ENCODE data around the gene ETHE1.

The ETHE1 gene

DNA sequence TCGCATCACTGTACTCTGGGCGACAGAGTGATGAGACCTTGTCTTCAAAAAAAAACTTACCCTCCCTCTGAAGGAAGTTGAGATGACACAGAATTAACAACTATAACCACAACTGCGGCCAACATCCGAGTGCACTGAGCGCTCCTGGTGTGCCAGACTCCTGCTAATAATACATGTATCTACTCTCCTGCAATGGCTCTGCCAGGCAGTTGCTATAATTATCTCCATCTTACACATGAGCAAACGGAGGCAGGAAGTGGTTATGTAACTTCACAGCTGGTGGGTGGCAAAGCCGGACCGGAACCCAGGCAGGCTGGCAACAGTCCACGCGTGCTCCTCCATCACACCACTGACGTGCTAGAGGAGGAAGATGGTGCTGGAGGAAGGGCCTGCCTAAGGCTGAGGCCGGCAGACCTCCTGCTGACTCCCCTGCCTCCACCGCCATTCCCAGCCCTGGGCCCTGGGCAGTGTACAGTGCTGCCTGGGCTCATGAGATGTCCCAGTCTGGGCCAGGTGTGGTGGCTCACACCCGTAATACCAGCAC, 35.8 kb upstream of the ETHE1 start:
- H4K20me1 ChIP-seq (ENCODE audit: insufficient read depth, low read length) = peaks cover 23% of the 10 kb centered on the region
- peaks cover 37% of the 10 kb centered on the region for H3K79me2 ChIP-seq (ENCODE audit: insufficient read depth, low read length)
- TF ChIP-seq EZH2 (IDR thresholded peaks at IDR 0.05; ENCODE audit: borderline replicate concordance, low read depth, low read length, severe bottlenecking) = no peak
- TF ChIP-seq, protein P1, sequence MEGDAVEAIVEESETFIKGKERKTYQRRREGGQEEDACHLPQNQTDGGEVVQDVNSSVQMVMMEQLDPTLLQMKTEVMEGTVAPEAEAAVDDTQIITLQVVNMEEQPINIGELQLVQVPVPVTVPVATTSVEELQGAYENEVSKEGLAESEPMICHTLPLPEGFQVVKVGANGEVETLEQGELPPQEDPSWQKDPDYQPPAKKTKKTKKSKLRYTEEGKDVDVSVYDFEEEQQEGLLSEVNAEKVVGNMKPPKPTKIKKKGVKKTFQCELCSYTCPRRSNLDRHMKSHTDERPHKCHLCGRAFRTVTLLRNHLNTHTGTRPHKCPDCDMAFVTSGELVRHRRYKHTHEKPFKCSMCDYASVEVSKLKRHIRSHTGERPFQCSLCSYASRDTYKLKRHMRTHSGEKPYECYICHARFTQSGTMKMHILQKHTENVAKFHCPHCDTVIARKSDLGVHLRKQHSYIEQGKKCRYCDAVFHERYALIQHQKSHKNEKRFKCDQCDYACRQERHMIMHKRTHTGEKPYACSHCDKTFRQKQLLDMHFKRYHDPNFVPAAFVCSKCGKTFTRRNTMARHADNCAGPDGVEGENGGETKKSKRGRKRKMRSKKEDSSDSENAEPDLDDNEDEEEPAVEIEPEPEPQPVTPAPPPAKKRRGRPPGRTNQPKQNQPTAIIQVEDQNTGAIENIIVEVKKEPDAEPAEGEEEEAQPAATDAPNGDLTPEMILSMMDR (IDR thresholded peaks at IDR 0.05; ENCODE audit: borderline replicate concordance, extremely low read depth, low read length, poor library complexity, severe bottlenecking) = no peak
- peaks cover 28% of the 10 kb centered on the region for H3K4me1 ChIP-seq (ENCODE audit: insufficient read depth, low read length)
- no peak overlapping the region for H2AFZ ChIP-seq (ENCODE audit: low read depth, low read length)
- H3K36me3 ChIP-seq (ENCODE audit: insufficient read depth, low read length) = peaks cover 32% of the 10 kb centered on the region
- H3K27me3 ChIP-seq (ENCODE audit: insufficient read depth, low read length, poor library complexity) = no peaks in the 10 kb centered on the region
- peak overlapping the region; percentile 51 for H3K4me2 ChIP-seq (ENCODE audit: insufficient read depth, low read length)
- DNase-seq (peak; percentile 88), ATAC-seq (ENCODE audit: insufficient read depth, low read depth) (peak; percentile 98)
- H3K4me3 ChIP-seq (ENCODE audit: low read depth in 1 of 2, low read length in 2 of 2) = no peak overlapping the region
- peak overlapping the region; percentile 81 for H3K27ac ChIP-seq (ENCODE audit: low read length)
- no peaks in the 10 kb centered on the region for H3K9me3 ChIP-seq (ENCODE audit: insufficient read depth, low read length, severe bottlenecking)
- H3K9ac ChIP-seq (ENCODE audit: low read depth, low read length) = peak overlapping the region; percentile 34

DNA sequence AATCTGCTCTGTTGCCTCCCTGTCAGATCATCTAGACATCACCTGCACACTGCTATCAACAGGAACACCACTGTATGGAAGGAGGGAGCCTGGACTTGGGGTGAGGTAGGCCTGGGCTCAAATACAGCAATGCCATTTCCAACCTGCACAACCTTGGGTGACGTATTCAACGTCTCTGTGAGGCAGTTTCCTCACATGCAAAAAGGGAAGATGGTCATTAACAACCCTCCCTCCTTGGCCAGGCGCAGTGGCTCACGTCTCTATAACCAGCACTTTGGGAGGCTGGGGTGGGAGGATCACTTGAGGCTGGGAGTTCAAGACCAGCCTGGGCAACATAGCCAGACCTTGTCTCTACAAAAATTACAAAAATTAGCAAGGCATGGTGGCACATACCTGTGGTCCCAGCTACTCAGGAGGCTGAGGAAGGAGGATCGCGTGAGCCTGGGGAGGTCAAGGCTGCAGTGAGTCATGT, 35.3 kb upstream of the ETHE1 start:
- H3K9me3 ChIP-seq (ENCODE audit: insufficient read depth, low read length, severe bottlenecking) = no peaks in the 10 kb centered on the region
- H3K4me1 ChIP-seq (ENCODE audit: insufficient read depth, low read length) = peaks cover 28% of the 10 kb centered on the region
- H4K20me1 ChIP-seq (ENCODE audit: insufficient read depth, low read length) = peaks cover 23% of the 10 kb centered on the region
- TF ChIP-seq, protein P1 (IDR thresholded peaks at IDR 0.05; ENCODE audit: borderline replicate concordance, extremely low read depth, low read length, poor library complexity, severe bottlenecking) = no peak
- no peak for TF ChIP-seq EZH2 (IDR thresholded peaks at IDR 0.05; ENCODE audit: borderline replicate concordance, low read depth, low read length, severe bottlenecking)
- peak overlapping the region; percentile 51 for H3K4me2 ChIP-seq (ENCODE audit: insufficient read depth, low read length)
- H3K79me2 ChIP-seq (ENCODE audit: insufficient read depth, low read length) = peaks cover 33% of the 10 kb centered on the region
- peak overlapping the region; percentile 34 for H3K9ac ChIP-seq (ENCODE audit: low read depth, low read length)
- H3K27me3 ChIP-seq (ENCODE audit: insufficient read depth, low read length, poor library complexity) = no peaks in the 10 kb centered on the region
- peaks cover 33% of the 10 kb centered on the region for H3K36me3 ChIP-seq (ENCODE audit: insufficient read depth, low read length)
- H2AFZ ChIP-seq (ENCODE audit: low read depth, low read length) = no peak overlapping the region
- DNase-seq (no peak), ATAC-seq (ENCODE audit: insufficient read depth, low read depth) (no peak)
- H3K27ac ChIP-seq (ENCODE audit: low read length) = peak overlapping the region; percentile 81
- H3K4me3 ChIP-seq (ENCODE audit: low read depth in 1 of 2, low read length in 2 of 2) = 0 out of 4 replicates have a peak overlapping the region, but pooled peaks of 1 of the 2 experiments have one; percentile 16

DNA sequence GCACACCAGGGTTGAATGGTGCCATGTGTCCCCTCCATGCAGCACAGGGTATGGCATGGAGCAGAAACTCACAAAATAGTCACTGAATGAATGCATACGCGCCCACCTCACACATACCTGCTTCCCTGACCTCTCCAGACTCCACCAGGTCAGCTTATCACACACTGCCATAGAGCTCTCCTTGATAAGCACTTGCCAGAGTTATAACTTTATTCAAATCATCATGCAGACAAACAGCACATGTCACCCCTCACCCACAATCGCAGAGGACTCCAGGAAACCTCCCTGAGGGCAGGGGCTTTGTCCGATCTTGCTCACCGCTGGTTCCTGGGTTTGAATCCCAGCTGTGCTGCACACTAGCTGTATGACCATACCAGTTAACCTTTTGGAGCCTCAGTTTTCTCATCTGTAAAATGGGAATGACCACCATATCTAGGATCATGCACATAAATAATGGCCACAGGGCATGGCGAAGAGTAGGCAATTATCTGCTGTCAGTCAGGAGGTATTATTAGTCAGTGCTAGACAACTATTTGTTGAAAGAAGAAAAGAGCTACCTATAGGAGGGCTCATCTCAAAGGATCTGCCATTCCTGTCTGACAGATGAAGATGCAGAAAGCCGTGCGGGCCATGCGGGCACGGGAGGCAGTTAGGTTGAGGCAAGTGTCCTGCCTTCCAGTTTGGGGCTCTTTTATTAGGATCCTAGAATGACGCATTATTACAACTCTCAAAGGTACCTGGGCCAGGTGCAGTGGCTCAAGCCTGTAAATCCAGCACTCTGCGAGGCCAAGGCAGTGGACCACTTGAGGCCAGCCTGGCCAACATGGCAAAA, 34.4 kb upstream of the ETHE1 start:
- Histone ChIP-seq H3K27ac (ENCODE audit: low read length) (peak overlapping the region; percentile 81), H3K36me3 (ENCODE audit: insufficient read depth, low read length) (peaks cover 34% of the 10 kb centered on the region)

More for the DNA sequence above, 34.4 kb upstream of the ETHE1 start:
- H2AFZ ChIP-seq (ENCODE audit: low read depth, low read length) = no peak overlapping the region
- no peak for ATAC-seq (ENCODE audit: insufficient read depth, low read depth)
- no peak for DNase-seq
- no peak overlapping the region for H3K4me3 ChIP-seq (ENCODE audit: low read depth in 1 of 2, low read length in 2 of 2)
- H4K20me1 ChIP-seq (ENCODE audit: insufficient read depth, low read length) = peaks cover 23% of the 10 kb centered on the region
- TF ChIP-seq EZH2 (IDR thresholded peaks at IDR 0.05; ENCODE audit: borderline replicate concordance, low read depth, low read length, severe bottlenecking) = no peak
- TF ChIP-seq, protein P1 (IDR thresholded peaks at IDR 0.05; ENCODE audit: borderline replicate concordance, extremely low read depth, low read length, poor library complexity, severe bottlenecking) = no peak
- no peak overlapping the region for H3K9ac ChIP-seq (ENCODE audit: low read depth, low read length)
- no peak overlapping the region for H3K4me2 ChIP-seq (ENCODE audit: insufficient read depth, low read length)
- peaks cover 30% of the 10 kb centered on the region for H3K79me2 ChIP-seq (ENCODE audit: insufficient read depth, low read length)
- peaks cover 28% of the 10 kb centered on the region for H3K4me1 ChIP-seq (ENCODE audit: insufficient read depth, low read length)
- no peaks in the 10 kb centered on the region for H3K27me3 ChIP-seq (ENCODE audit: insufficient read depth, low read length, poor library complexity)
- no peaks in the 10 kb centered on the region for H3K9me3 ChIP-seq (ENCODE audit: insufficient read depth, low read length, severe bottlenecking)
